RWPE2 (cell line): Measurements from ENCODE around the gene BTBD9.

ENCODE experiments used
- ATAC-seq: fragments of 200-7000 bp; cut with Tn5 transposase; 3 replicates; pipeline ENCODE4 v1.9.1; 2021; ENCODE audit warnings: low read depth
- DNase-seq: peaks from one replicate; pipeline ENCODE4 v3.0.0-alpha.2; 2020; ENCODE audit warnings: low spot score
- H3K27ac ChIP-seq: fragments of 450-650 bp; 2 replicates; pipeline ENCODE4 v1.5.1; 2017; ENCODE audit warnings: mild to moderate bottlenecking; ENCODE audit not compliant: poor library complexity, severe bottlenecking
- H3K27me3 ChIP-seq: fragments of 250-450 bp; sonication (Bioruptor Pico); 2 replicates; pipeline ENCODE4 v1.5.1; 2021; ENCODE audit warnings: mild to moderate bottlenecking, moderate library complexity; ENCODE audit not compliant: insufficient read depth, poor library complexity, severe bottlenecking
- H3K36me3 ChIP-seq: fragments of 250-450 bp; sonication (Bioruptor Pico); 2 replicates; pipeline ENCODE4 v1.5.1; 2020; ENCODE audit warnings: low read depth, mild to moderate bottlenecking, moderate library complexity
- H3K4me1 ChIP-seq: fragments of 250-450 bp; sonication (Bioruptor Pico); 2 replicates; pipeline ENCODE4 v1.5.1; 2021; ENCODE audit warnings: mild to moderate bottlenecking, moderate library complexity; ENCODE audit not compliant: insufficient read depth, poor library complexity, severe bottlenecking
- H3K4me3 ChIP-seq: fragments of 250-450 bp; sonication (Bioruptor Pico); 2 replicates; pipeline ENCODE4 v1.5.1; 2021; ENCODE audit warnings: mild to moderate bottlenecking, moderate library complexity; ENCODE audit not compliant: severe bottlenecking
- H3K9me3 ChIP-seq: fragments of 250-450 bp; sonication (Bioruptor Pico); 2 replicates; pipeline ENCODE4 v1.5.1; 2021; ENCODE audit warnings: mild to moderate bottlenecking, moderate library complexity; ENCODE audit not compliant: severe bottlenecking
- TF ChIP-seq, protein P1 (sequence below): fragments of 450-650 bp; IDR thresholded peaks from one replicate; pipeline ENCODE4 v1.5.1; 2017; ENCODE audit warnings: mild to moderate bottlenecking, moderate library complexity; ENCODE audit not compliant: poor library complexity, severe bottlenecking

Gene BTBD9

DNA sequence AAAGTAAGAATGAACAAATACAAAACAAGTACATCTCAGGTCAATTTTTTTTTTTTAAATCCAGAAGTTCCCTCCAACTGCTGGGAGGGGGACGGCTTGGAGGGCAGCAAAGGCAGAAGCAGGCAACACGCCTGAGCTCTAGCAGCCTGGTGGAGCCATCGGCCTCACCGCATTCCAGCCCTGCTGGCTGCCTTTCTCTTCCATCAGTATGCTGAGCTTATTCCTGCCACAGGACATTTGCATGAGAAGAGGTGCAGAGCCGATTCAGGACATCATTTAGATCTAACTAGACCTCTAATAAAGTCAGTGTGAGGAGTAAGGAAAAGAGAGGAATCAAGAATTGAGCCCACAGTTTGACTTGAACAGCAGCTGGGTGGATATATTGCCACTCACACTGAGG lies 501.4 kb downstream of the BTBD9 start:
- Histone ChIP-seq H3K4me3 (no peak overlapping the region), H3K4me1 (no peaks in the 10 kb centered on the region), H3K27me3 (no peaks in the 10 kb centered on the region), H3K27ac (no peak overlapping the region), H3K9me3 (no peaks in the 10 kb centered on the region), H3K36me3 (peaks cover 4% of the 10 kb centered on the region; the same call in 1 of the 2 replicates)
- DNase-seq (no peak), ATAC-seq (no peak)
- TF ChIP-seq, protein P1, sequence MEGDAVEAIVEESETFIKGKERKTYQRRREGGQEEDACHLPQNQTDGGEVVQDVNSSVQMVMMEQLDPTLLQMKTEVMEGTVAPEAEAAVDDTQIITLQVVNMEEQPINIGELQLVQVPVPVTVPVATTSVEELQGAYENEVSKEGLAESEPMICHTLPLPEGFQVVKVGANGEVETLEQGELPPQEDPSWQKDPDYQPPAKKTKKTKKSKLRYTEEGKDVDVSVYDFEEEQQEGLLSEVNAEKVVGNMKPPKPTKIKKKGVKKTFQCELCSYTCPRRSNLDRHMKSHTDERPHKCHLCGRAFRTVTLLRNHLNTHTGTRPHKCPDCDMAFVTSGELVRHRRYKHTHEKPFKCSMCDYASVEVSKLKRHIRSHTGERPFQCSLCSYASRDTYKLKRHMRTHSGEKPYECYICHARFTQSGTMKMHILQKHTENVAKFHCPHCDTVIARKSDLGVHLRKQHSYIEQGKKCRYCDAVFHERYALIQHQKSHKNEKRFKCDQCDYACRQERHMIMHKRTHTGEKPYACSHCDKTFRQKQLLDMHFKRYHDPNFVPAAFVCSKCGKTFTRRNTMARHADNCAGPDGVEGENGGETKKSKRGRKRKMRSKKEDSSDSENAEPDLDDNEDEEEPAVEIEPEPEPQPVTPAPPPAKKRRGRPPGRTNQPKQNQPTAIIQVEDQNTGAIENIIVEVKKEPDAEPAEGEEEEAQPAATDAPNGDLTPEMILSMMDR = no peak

DNA sequence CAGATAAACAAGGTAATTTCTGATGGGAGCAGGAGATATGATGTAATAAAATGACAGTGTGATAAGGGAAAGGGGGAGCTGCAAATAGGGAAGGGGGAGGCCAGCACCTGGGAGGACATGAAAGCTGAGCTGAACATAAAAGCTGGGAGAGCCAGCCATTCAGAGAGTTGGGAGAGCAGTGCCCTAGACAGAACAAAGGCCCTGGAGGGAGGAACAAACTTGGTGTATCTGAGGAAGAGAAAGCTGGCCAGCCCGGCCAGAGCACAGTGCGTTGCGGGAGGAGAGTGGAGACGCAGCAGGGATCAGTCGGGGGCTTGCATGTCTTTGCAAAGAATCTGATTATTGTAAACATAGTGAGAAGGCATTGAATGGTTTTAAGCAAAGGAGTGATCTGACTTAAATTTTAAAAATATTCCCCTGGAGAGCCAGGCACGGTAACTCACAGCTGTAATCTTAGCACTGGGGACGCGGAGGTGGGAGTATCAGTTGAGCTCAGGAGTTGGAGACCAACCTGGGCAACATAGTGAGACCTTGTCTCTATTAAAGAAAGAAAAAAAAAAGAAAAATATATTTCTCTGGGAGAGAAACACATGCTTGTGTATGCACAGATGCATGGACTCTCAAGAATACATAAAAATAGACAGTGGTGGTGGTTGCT lies 502.0 kb downstream of the BTBD9 start:
- Histone ChIP-seq H3K4me1 (no peaks in the 10 kb centered on the region), H3K9me3 (no peaks in the 10 kb centered on the region), H3K27me3 (no peaks in the 10 kb centered on the region), H3K36me3 (peaks cover 4% of the 10 kb centered on the region; the same call in 1 of the 2 replicates), H3K4me3 (no peak overlapping the region), H3K27ac (no peak overlapping the region)
- TF ChIP-seq, protein P1 = no peak
- DNase-seq (no peak), ATAC-seq (no peak)

DNA sequence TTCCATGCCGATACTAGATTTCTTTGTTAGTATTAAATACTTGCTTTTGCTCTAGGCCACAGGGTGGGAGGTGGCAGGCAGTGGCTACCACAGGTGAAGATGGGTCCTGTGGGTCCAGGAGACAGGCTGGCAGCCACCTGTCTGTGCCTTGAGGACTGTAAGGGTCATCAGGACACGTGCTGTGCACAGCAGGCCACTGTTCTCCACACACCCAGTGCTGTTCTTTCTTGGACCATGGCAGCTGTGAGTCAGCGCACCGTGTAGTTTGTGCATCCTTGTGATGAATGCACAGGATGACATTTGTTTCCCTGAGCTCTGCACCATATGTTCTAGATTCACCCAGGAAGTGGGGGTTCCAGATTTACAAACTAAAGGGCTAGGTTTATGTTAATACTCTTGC lies 503.2 kb downstream of the BTBD9 start:
- Histone ChIP-seq H3K36me3 (peaks cover 4% of the 10 kb centered on the region; the same call in 1 of the 2 replicates), H3K27ac (no peak overlapping the region), H3K4me1 (no peaks in the 10 kb centered on the region), H3K9me3 (no peaks in the 10 kb centered on the region), H3K4me3 (no peak overlapping the region), H3K27me3 (no peaks in the 10 kb centered on the region)
- no peak for DNase-seq
- TF ChIP-seq, protein P1 = no peak
- ATAC-seq = no peak

DNA sequence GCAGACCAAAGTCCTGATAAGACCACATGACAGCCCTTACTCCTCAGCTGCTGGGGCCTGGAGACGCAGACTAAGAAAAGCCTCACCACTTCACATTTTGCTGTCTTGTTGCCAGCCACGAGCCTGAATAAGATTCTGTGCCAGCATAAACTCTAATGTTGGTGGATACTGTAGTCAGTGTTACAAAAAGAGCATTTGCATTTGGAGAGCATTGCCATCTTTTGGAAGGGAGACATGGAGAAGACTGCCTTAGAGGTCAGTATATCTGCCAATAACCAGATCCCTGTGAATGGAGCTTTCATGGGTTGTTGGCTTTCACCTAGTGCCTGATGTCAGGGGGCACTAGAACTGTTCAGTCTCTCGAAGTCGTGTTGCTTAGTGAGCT lies 505.0 kb downstream of the BTBD9 start:
- TF ChIP-seq, protein P1 = no peak
- H3K4me1 ChIP-seq = peaks cover 2% of the 10 kb centered on the region
- no peak overlapping the region for H3K27ac ChIP-seq
- H3K27me3 ChIP-seq = no peaks in the 10 kb centered on the region
- H3K4me3 ChIP-seq = no peak overlapping the region
- no peaks in the 10 kb centered on the region for H3K9me3 ChIP-seq
- DNase-seq (no peak), ATAC-seq (no peak)
- H3K36me3 ChIP-seq = peaks cover 4% of the 10 kb centered on the region; the same call in 1 of the 2 replicates

DNA sequence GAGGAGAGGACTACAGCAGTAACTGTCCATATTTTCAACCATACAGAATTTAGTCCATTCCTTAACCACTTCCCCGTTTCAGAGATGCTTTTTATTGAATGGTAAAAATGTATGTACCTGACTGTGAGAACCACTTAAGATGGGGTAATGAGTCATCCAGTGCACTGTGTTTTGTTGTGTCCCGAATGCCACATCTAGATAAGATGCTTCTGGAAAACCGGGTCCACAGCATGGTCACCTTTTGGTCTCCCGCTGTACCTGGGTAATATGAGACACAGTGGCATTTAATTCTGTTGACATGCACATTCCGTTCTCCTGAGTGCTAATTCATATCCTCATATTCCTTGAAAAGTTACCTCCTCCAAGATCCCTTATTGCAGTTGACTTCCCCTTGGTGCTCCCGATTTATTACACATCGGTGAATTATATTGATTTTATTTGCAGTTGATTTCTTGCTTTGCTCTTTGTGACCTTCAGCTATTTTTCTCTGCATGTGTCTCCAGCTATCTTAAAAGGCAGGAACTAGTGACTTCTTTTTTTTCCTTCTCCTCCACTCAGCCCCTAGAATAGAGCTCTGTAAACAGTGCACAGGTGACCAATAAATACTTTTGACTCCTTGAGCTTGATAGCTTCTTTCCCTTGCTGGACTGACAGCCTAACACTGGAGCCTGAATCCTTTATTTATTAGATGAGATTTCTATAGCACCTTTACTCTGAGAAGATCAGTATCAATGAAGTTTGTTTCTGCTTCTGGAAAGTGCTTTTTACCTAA lies 505.6 kb downstream of the BTBD9 start:
- ATAC-seq (no peak), DNase-seq (no peak)
- peaks cover 2% of the 10 kb centered on the region for H3K4me1 ChIP-seq
- peaks cover 4% of the 10 kb centered on the region; the same call in 1 of the 2 replicates for H3K36me3 ChIP-seq
- no peak overlapping the region for H3K4me3 ChIP-seq
- no peaks in the 10 kb centered on the region for H3K9me3 ChIP-seq
- TF ChIP-seq, protein P1 = no peak
- no peak overlapping the region for H3K27ac ChIP-seq
- no peaks in the 10 kb centered on the region for H3K27me3 ChIP-seq
